HFFc6 (cell line): ENCODE results near the gene CABLES2. TPM values are rescaled to one million over a fixed set of nuclear protein-coding genes. Genes with fewer than 3 reads are reported as not detected.

Source experiments
- DNase-seq: peaks from one replicate; pipeline ENCODE4 v3.0.0-alpha.2; 2018
- H3K27ac Mint-ChIP-seq: 2 replicates; pipeline ENCODE4 v1.8.0; 2020; ENCODE audit warnings: mild to moderate bottlenecking, mixed read lengths
- H3K27me3 Mint-ChIP-seq: 2 replicates; pipeline ENCODE4 v1.8.0; 2021; ENCODE audit warnings: mild to moderate bottlenecking, moderate library complexity, mixed read lengths; ENCODE audit not compliant: insufficient read depth
- H3K36me3 Mint-ChIP-seq: 2 replicates; pipeline ENCODE4 v1.8.0; 2021; ENCODE audit warnings: low read depth, mixed read lengths
- H3K4me1 Mint-ChIP-seq: 2 replicates; pipeline ENCODE4 v1.8.0; 2020; ENCODE audit warnings: low read depth, mixed read lengths
- H3K4me3 Mint-ChIP-seq: 2 replicates; pipeline ENCODE4 v1.8.0; 2020; ENCODE audit warnings: mild to moderate bottlenecking, moderate library complexity, mixed read lengths
- H3K9me3 Mint-ChIP-seq: 2 replicates; pipeline ENCODE4 v1.8.0; 2020; ENCODE audit warnings: mild to moderate bottlenecking, mixed read lengths
- CTCF ChIP-seq: fragments of 200-600 bp; sonication (generic); IDR thresholded peaks from 2 replicates; pipeline ENCODE4 v1.5.0; 2021; ENCODE audit warnings: antibody characterized with exemption, mild to moderate bottlenecking
- total RNA-seq, 6 experiments: library from RNA; stranded (reverse); fragmentation: NEBNext Ultra II Directional; extraction: Animal tissue kit (Norgen Biotek cat#: 25700); gene quantifications; 2 replicates in 1 of 6; 3 replicates in 5 of 6; pipeline ENCODE4 v1.2.3, GENCODE V29; 2021

CABLES2 gene
- total RNA-seq, 6 experiments from 2014 or later, result 4.9 to 7.0 (median 6.6) TPM

- Mint-ChIP-seq H3K4me3 (no peak overlapping the region), H3K4me1 (peaks cover 6% of the 10 kb centered on the region; the same call in 1 of the 2 replicates)
Measured at GRCh38 chr20:62358171-62359042, 48.7 kb downstream of the CABLES2 start.

GRCh38 chr20:62357681-62358080 is 49.4 kb downstream of the CABLES2 start:
- H3K27me3 Mint-ChIP-seq, result 0 out of 2 replicates have a peak, but pooled peaks cover 2% of the 10 kb centered on the region
- H3K9me3 Mint-ChIP-seq, result no peaks in the 10 kb centered on the region
- TF ChIP-seq CTCF, result no peak
- DNase-seq, result no peak
- peaks cover 6% of the 10 kb centered on the region; the same call in 1 of the 2 replicates for H3K4me1 Mint-ChIP-seq
- H3K27ac Mint-ChIP-seq, result no peak overlapping the region
- no peak overlapping the region for H3K4me3 Mint-ChIP-seq
- H3K36me3 Mint-ChIP-seq, result no peaks in the 10 kb centered on the region

More at GRCh38 chr20:62358171-62359042, 48.7 kb downstream of the CABLES2 start:
- Mint-ChIP-seq H3K36me3 (no peaks in the 10 kb centered on the region), H3K27me3 (0 out of 2 replicates have a peak, but pooled peaks cover 2% of the 10 kb centered on the region), H3K27ac (no peak overlapping the region), H3K9me3 (no peaks in the 10 kb centered on the region)
- no peak for TF ChIP-seq CTCF
- DNase-seq, result no peak

GRCh38 chr20:62357187-62357667 is 49.9 kb downstream of the CABLES2 start:
- DNase-seq, result no peak
- Mint-ChIP-seq H3K4me3 (no peak overlapping the region), H3K27ac (no peak overlapping the region), H3K4me1 (peaks cover 6% of the 10 kb centered on the region; the same call in 1 of the 2 replicates), H3K36me3 (no peaks in the 10 kb centered on the region), H3K27me3 (no peaks in the 10 kb centered on the region), H3K9me3 (no peaks in the 10 kb centered on the region)
- TF ChIP-seq CTCF, result no peak

GRCh38 chr20:62356589-62357186 is 50.4 kb downstream of the CABLES2 start:
- no peak for DNase-seq
- H3K4me3 Mint-ChIP-seq, result no peak overlapping the region
- peaks cover 6% of the 10 kb centered on the region; the same call in 1 of the 2 replicates for H3K4me1 Mint-ChIP-seq
- H3K27ac Mint-ChIP-seq, result no peak overlapping the region
- H3K9me3 Mint-ChIP-seq, result no peaks in the 10 kb centered on the region
- TF ChIP-seq CTCF, result no peak
- H3K36me3 Mint-ChIP-seq, result no peaks in the 10 kb centered on the region
- H3K27me3 Mint-ChIP-seq, result no peaks in the 10 kb centered on the region

GRCh38 chr20:62355878-62356588 is 51.1 kb downstream of the CABLES2 start:
- H3K4me1 Mint-ChIP-seq, result peaks cover 6% of the 10 kb centered on the region; the same call in 1 of the 2 replicates
- no peaks in the 10 kb centered on the region for H3K27me3 Mint-ChIP-seq
- no peak overlapping the region for H3K27ac Mint-ChIP-seq
- no peaks in the 10 kb centered on the region for H3K9me3 Mint-ChIP-seq
- TF ChIP-seq CTCF, result no peak
- H3K4me3 Mint-ChIP-seq, result no peak overlapping the region; the same call in 1 of the 2 replicates
- H3K36me3 Mint-ChIP-seq, result no peaks in the 10 kb centered on the region
- no peak for DNase-seq
